ENCODE results near the gene NUDT15. TPM values are rescaled to one million over a fixed set of nuclear protein-coding genes. Genes with fewer than 3 reads are reported as not detected.
A peak's percentile ranks its signal among the peaks of the same experiment; 100 is the strongest.
"Not testable (repeated sequence)": the region's sequence is repeated elsewhere in the genome, so short reads cannot be mapped to it uniquely, and the experiment has no call there.

NUDT15 gene
- total RNA-seq, result 8.4 TPM
- long read RNA-seq, transcript NUDT15-201 (3 exons, 2,098 nt), result major isoform, 15 of 16 reads
- long read RNA-seq, partial matches to known transcripts, result 0 of 16 reads
- long read RNA-seq, other reads (novel, unspliced or antisense), result 1 of 16 reads

GRCh38 chr13:48037346-48038173 is at the start of gene NUDT15:
Gene NUDT15 (plus strand): TSS chr13:48037726. CDS start chr13:48037747, 21 bp downstream.
- intact Hi-C loops (cut with DNase I), result loop anchor here (5.0 kb wide), 1 partner anchor 35 kb away; the partner anchor contains the start of gene SUCLA2
- peak; percentile 97 for DNase-seq (ENCODE audit: low spot score)

- intact Hi-C loops (cut with DNase I), result no loop called here
- no peak for DNase-seq (ENCODE audit: low spot score)
Measured at GRCh38 chr13:47990427-47990826, 47.1 kb upstream of the NUDT15 start.

GRCh38 chr13:47990920-47991466 is 46.5 kb upstream of the NUDT15 start:
- intact Hi-C loops (cut with DNase I), result no loop called here

GRCh38 chr13:47991859-47992258 is 45.7 kb upstream of the NUDT15 start:
- no peak for DNase-seq (ENCODE audit: low spot score)
- intact Hi-C loops (cut with DNase I), result no loop called here

More at GRCh38 chr13:47990920-47991466, 46.5 kb upstream of the NUDT15 start:
- no peak for DNase-seq (ENCODE audit: low spot score)

- intact Hi-C loops (cut with DNase I), result no loop called here
- DNase-seq (ENCODE audit: low spot score), result no peak
Measured at GRCh38 chr13:47997384-47997783, 40.1 kb upstream of the NUDT15 start.

- DNase-seq (ENCODE audit: low spot score), result no peak
- intact Hi-C loops (cut with DNase I), result loop anchor here (5.0 kb wide), 1 partner anchor 37 kb away; the partner anchor contains the start of gene NUDT15
Measured at GRCh38 chr13:47999973-48000372, 37.6 kb upstream of the NUDT15 start.

GRCh38 chr13:48000559-48001113 is 36.9 kb upstream of the NUDT15 start:
- peak; percentile 77 for DNase-seq (ENCODE audit: low spot score)
- intact Hi-C loops (cut with DNase I), result loop anchor here (5.0 kb wide), 1 partner anchor 37 kb away; the partner anchor contains the start of gene NUDT15

GRCh38 chr13:48001114-48001881 is 36.2 kb upstream of the NUDT15 start, which contains the start of gene SUCLA2:
Gene SUCLA2 (minus strand): TSS chr13:48001273. CDS start chr13:48001269, 4 bp downstream.
- intact Hi-C loops (cut with DNase I), result loop anchor here (5.0 kb wide), 1 partner anchor 36 kb away; the partner anchor contains the start of gene NUDT15
- peak; percentile 95 for DNase-seq (ENCODE audit: low spot score)

GRCh38 chr13:48001999-48002398 is 35.5 kb upstream of the NUDT15 start:
- not testable (repeated sequence) for DNase-seq (ENCODE audit: low spot score)
- intact Hi-C loops (cut with DNase I), result loop anchor here (5.0 kb wide), 1 partner anchor 35 kb away; the partner anchor contains the start of gene NUDT15

GRCh38 chr13:48004201-48004600 is 33.3 kb upstream of the NUDT15 start:
- DNase-seq (ENCODE audit: low spot score), result no peak
- intact Hi-C loops (cut with DNase I), result loop anchor here (5.0 kb wide), 1 partner anchor 33 kb away; the partner anchor contains the start of gene NUDT15

GRCh38 chr13:48006396-48006795 is 31.1 kb upstream of the NUDT15 start:
- DNase-seq (ENCODE audit: low spot score), result no peak
- intact Hi-C loops (cut with DNase I), result no loop called here

GRCh38 chr13:48009284-48009683 is 28.2 kb upstream of the NUDT15 start:
- intact Hi-C loops (cut with DNase I), result no loop called here
- DNase-seq (ENCODE audit: low spot score), result no peak

- no peak for DNase-seq (ENCODE audit: low spot score)
Measured at GRCh38 chr13:48010698-48011097, 26.8 kb upstream of the NUDT15 start.

GRCh38 chr13:48012668-48013067 is 24.9 kb upstream of the NUDT15 start:
- DNase-seq (ENCODE audit: low spot score), result no peak
- intact Hi-C loops (cut with DNase I), result no loop called here

More at GRCh38 chr13:48010698-48011097, 26.8 kb upstream of the NUDT15 start:
- intact Hi-C loops (cut with DNase I), result no loop called here

GRCh38 chr13:48014359-48014758 is 23.2 kb upstream of the NUDT15 start:
- intact Hi-C loops (cut with DNase I), result no loop called here
- no peak for DNase-seq (ENCODE audit: low spot score)

- no peak for DNase-seq (ENCODE audit: low spot score)
- intact Hi-C loops (cut with DNase I), result no loop called here
Measured at GRCh38 chr13:48018637-48019036, 18.9 kb upstream of the NUDT15 start.

GRCh38 chr13:48019796-48020195 is 17.7 kb upstream of the NUDT15 start:
- intact Hi-C loops (cut with DNase I), result no loop called here
- DNase-seq (ENCODE audit: low spot score), result no peak

- DNase-seq (ENCODE audit: low spot score), result no peak
- intact Hi-C loops (cut with DNase I), result no loop called here
Measured at GRCh38 chr13:48028066-48028465, 9.5 kb upstream of the NUDT15 start.

- DNase-seq (ENCODE audit: low spot score), result no peak
- intact Hi-C loops (cut with DNase I), result no loop called here
Measured at GRCh38 chr13:48029859-48030258, 7.7 kb upstream of the NUDT15 start.
